ENCODE data around the gene MAN1A2. TPM values are rescaled to one million over a fixed set of nuclear protein-coding genes. Genes with fewer than 3 reads are reported as not detected.

The MAN1A2 gene
- total RNA-seq, 1 donor from 2014 or later = 51.4 TPM

- DNase-seq = no peak
Measured at GRCh38 chr1:117362986-117363385, 4.3 kb upstream of the MAN1A2 start.

GRCh38 chr1:117363571-117364048, 3.6 kb upstream of the MAN1A2 start:
- DNase-seq = no peak

GRCh38 chr1:117364240-117364639, 3.0 kb upstream of the MAN1A2 start:
- DNase-seq = no peak

GRCh38 chr1:117365350-117366176, 1.7 kb upstream of the MAN1A2 start:
- peak; percentile 12 for DNase-seq

- peak; percentile 86 for DNase-seq
Measured at GRCh38 chr1:117366177-117367045, 838 bp upstream of the MAN1A2 start.

GRCh38 chr1:117368116-117369108, 1.2 kb downstream of the MAN1A2 start:
- DNase-seq = peak; percentile 29

- DNase-seq = peak; percentile 11
Measured at GRCh38 chr1:117370071-117370470, 2.8 kb downstream of the MAN1A2 start.

- no peak for DNase-seq
Measured at GRCh38 chr1:117370509-117370908, 3.3 kb downstream of the MAN1A2 start.

GRCh38 chr1:117371441-117372151, 4.3 kb downstream of the MAN1A2 start:
- DNase-seq = no peak

- DNase-seq = no peak
Measured at GRCh38 chr1:117372863-117373412, 5.7 kb downstream of the MAN1A2 start.

GRCh38 chr1:117373932-117374331, 6.7 kb downstream of the MAN1A2 start:
- DNase-seq = no peak

GRCh38 chr1:117375327-117375726, 8.1 kb downstream of the MAN1A2 start:
- DNase-seq = no peak

- DNase-seq = no peak
Measured at GRCh38 chr1:117387060-117387633, 19.9 kb downstream of the MAN1A2 start.

GRCh38 chr1:117388328-117388727, 21.1 kb downstream of the MAN1A2 start:
- no peak for DNase-seq

GRCh38 chr1:117389284-117389683, 22.0 kb downstream of the MAN1A2 start:
- no peak for DNase-seq

- DNase-seq = no peak
Measured at GRCh38 chr1:117389779-117390178, 22.5 kb downstream of the MAN1A2 start.

GRCh38 chr1:117392771-117393170, 25.5 kb downstream of the MAN1A2 start:
- no peak for DNase-seq

GRCh38 chr1:117396074-117396473, 28.8 kb downstream of the MAN1A2 start:
- no peak for DNase-seq

GRCh38 chr1:117396636-117397035, 29.4 kb downstream of the MAN1A2 start:
- DNase-seq = no peak

GRCh38 chr1:117398957-117399356, 31.7 kb downstream of the MAN1A2 start:
- no peak for DNase-seq

GRCh38 chr1:117401761-117402160, 34.5 kb downstream of the MAN1A2 start:
- no peak for DNase-seq
